ENCODE results near the gene STRN3.

Gene STRN3

GRCh38 chr14:30869551-30870155, 156.5 kb downstream of the STRN3 start:
- DNase-seq: no peak

GRCh38 chr14:30868736-30869135, 157.4 kb downstream of the STRN3 start:
- no peak for DNase-seq

- peak; percentile 15 for DNase-seq
These were observed 161.2 kb downstream of the STRN3 start for GRCh38 chr14:30864934-30865333.

DNA sequence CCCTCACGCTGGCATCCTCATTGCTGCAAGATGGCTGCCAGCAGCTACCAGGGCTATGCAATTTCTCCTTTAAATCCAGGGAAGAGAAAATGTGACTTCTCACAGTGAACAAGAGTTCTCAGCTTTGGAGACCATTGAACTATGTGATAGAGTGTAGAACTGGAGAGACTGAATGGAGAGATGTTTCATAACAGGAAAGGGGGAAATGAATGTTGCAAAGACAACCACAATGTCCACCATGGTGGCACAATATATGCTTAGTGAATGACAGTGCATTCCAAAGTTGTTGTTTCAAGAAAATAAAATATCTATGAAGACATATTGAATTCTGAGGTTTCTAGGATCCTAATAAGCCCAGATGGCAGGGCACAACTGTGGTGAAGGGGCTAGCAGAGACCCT, 165.0 kb downstream of the STRN3 start:
- DNase-seq: no peak

DNA sequence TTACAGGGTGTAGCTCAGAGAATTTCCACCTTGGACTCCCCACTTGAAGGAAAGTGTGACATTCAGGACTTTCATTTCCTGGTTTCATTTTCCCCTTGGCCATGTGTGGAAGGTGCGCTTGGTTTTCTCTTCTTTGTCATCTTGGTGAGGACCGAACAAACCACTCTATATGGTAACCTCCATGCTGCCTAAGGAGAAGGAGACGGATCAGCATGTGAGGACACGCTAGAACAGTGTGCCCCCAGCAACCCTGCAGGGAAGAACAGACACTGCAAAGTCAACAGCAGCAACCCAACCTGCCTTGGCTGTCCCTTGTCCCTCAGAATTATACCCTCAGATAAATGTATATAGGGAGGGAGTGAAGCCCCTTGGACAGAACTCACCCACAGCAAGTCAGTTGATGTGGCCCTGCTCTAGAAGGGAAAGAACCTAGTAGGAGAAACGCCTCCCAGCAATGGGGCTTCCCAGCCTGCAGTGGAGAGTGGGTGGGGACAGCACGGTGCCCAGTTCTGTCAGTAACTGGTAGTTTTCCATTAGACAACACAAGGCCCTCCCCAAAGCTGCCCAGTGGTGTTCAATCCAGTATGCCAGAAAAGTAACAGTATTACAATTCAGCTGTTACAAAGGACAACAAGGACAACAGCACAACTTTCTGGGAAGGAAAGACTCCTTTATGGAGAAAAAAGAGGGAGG, 170.7 kb downstream of the STRN3 start:
- no peak for DNase-seq

DNA sequence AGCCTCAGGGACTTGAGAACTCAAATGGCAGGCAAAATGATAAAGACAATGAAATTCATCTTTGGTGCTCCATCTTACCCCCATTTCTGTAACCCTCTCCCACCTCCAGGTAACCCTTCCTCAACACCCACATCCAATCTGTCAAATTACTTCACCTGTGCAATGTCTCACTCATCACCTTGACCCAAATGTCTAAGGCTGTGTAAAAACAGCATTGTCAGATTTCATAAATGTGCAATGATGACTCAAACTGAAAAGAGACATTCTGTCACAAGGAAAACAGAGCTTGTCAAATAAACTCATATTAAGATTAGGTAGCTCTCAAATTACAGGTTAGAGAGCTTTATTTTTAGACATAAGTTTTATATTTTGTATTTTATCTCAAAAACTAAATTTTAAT, 171.7 kb downstream of the STRN3 start:
- no peak for DNase-seq

GRCh38 chr14:30853946-30854345, 172.2 kb downstream of the STRN3 start:
- DNase-seq: no peak

DNA sequence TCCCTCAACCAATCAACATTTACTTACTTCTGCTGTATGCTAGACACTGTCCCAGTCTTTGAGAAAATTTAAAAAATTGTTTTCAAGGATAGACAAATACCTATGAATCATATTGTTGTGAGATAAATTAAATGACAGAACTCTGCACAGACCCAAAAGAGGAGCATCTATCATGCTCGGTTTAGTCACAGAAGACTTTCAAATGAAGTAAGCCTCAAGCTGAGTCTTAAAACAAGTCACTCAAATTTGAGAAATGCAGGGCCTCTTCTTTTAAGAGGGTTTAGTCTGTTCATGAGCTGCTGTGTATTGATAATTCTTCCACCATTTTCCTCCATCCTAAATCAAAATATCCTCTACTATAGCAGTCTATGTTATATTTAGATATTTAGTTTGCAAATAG, 176.2 kb downstream of the STRN3 start:
- no peak for DNase-seq

GRCh38 chr14:30849354-30849753, 176.8 kb downstream of the STRN3 start:
- DNase-seq: no peak

- DNase-seq: no peak
These were observed 177.5 kb downstream of the STRN3 start for GRCh38 chr14:30848449-30849240.

All from OCI-M1 (cell line).